ENCODE data around the gene MAP3K3.

MAP3K3 gene

DNA sequence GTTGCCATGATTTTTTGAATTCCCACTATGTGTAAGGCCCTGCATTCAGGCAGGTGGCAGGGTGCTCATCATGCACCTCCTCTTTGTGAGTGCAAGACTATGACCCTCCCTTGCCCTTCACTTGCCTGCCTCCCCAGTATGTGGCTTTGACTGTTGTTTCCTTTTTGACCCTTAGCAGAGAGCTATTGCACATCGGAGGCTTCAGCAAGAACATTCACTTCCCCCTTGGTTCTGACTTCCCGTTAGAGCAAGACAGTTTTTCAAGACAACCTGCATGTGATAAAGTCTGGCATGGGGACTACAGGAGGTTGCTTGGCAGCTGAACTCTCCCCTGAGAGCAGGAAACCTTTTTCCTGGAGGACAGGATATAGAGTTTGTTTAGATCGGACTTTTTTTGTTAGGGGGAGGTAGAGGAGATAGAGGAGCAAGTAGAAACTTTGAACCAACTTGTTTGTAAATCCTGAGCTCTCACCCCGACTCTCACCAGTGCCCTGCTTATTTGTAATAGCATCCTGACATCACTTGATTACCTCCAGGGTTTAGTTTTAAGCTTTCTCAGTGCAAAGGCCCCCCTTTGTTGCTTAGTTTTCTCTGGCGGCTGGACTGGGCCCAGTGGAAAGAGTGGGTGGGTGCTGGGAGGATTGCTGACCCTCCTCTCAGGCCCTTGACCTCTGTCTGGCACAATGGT is 43.5 kb downstream of the MAP3K3 start:
- Histone ChIP-seq H3K9ac (ENCODE audit: low read depth, low read length, poor library complexity, severe bottlenecking) (no peak overlapping the region), H3K27me3 (ENCODE audit: insufficient read depth, low read length, poor library complexity, severe bottlenecking) (no peaks in the 10 kb centered on the region), H3K36me3 (ENCODE audit: insufficient read depth, low read length) (peaks cover 48% of the 10 kb centered on the region; the same call in 1 of the 2 replicates), H3K9me2 (replicated peaks; ENCODE audit: low read depth, low read length) (no peaks in the 10 kb centered on the region), H2AFZ (ENCODE audit: low read length) (no peak overlapping the region), H3K4me1 (ENCODE audit: insufficient read depth, low read length, poor library complexity, severe bottlenecking) (no peaks in the 10 kb centered on the region), H4K20me1 (ENCODE audit: insufficient read depth, low read length, poor library complexity, severe bottlenecking) (no peaks in the 10 kb centered on the region), H3K9me3 (ENCODE audit: insufficient read depth, low read depth, low read length) (no peaks in the 10 kb centered on the region), H3K79me2 (ENCODE audit: insufficient read depth, low read length) (no peaks in the 10 kb centered on the region), H3K4me3 (ENCODE audit: low read length, poor library complexity, severe bottlenecking) (no peak overlapping the region), H3F3A (ENCODE audit: low read depth) (no peaks in the 10 kb centered on the region), H3K4me2 (ENCODE audit: low read depth, low read length, poor library complexity, severe bottlenecking) (no peak overlapping the region)
- TF ChIP-seq EZH2phosphoT487 (IDR thresholded peaks at IDR 0.05; ENCODE audit: borderline replicate concordance): no peak
- TF ChIP-seq, protein P1, sequence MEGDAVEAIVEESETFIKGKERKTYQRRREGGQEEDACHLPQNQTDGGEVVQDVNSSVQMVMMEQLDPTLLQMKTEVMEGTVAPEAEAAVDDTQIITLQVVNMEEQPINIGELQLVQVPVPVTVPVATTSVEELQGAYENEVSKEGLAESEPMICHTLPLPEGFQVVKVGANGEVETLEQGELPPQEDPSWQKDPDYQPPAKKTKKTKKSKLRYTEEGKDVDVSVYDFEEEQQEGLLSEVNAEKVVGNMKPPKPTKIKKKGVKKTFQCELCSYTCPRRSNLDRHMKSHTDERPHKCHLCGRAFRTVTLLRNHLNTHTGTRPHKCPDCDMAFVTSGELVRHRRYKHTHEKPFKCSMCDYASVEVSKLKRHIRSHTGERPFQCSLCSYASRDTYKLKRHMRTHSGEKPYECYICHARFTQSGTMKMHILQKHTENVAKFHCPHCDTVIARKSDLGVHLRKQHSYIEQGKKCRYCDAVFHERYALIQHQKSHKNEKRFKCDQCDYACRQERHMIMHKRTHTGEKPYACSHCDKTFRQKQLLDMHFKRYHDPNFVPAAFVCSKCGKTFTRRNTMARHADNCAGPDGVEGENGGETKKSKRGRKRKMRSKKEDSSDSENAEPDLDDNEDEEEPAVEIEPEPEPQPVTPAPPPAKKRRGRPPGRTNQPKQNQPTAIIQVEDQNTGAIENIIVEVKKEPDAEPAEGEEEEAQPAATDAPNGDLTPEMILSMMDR (conservative IDR thresholded peaks at IDR 0.05; ENCODE audit: low read length): no peak

DNA sequence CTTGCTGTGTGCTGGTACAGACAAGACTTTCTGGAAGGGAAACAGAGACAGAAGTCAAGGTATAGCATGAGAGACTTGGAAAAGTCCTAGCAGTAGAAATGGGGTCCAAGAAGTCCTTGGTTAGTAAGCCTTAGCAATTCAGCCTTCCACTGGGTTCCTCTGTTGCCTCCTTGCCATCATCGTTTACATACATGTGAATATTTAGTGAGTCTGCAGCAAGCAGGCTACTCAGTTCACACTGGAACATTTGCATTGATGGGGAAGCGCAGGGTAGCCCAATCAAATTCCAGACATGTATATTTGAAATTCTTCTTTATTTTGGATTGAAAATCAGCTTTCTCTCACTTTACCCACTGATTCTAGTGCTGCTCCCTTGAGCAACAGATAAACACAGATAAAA is 50.6 kb downstream of the MAP3K3 start:
- Histone ChIP-seq H3K9ac (ENCODE audit: low read depth, low read length, poor library complexity, severe bottlenecking) (no peak overlapping the region), H3K9me2 (replicated peaks; ENCODE audit: low read depth, low read length) (no peaks in the 10 kb centered on the region), H3K9me3 (ENCODE audit: insufficient read depth, low read depth, low read length) (no peaks in the 10 kb centered on the region)

GRCh38 chr17:63675231-63675606 is 53.0 kb downstream of the MAP3K3 start:
- Histone ChIP-seq H3K79me2 (ENCODE audit: insufficient read depth, low read length) (no peaks in the 10 kb centered on the region), H3K4me3 (ENCODE audit: low read length, poor library complexity, severe bottlenecking) (no peak overlapping the region), H3K9ac (ENCODE audit: low read depth, low read length, poor library complexity, severe bottlenecking) (no peak overlapping the region), H3K27me3 (ENCODE audit: insufficient read depth, low read length, poor library complexity, severe bottlenecking) (no peaks in the 10 kb centered on the region), H3K4me2 (ENCODE audit: low read depth, low read length, poor library complexity, severe bottlenecking) (no peak overlapping the region), H2AFZ (ENCODE audit: low read length) (no peak overlapping the region), H3K4me1 (ENCODE audit: insufficient read depth, low read length, poor library complexity, severe bottlenecking) (no peaks in the 10 kb centered on the region), H3F3A (ENCODE audit: low read depth) (no peaks in the 10 kb centered on the region), H4K20me1 (ENCODE audit: insufficient read depth, low read length, poor library complexity, severe bottlenecking) (no peaks in the 10 kb centered on the region), H3K9me3 (ENCODE audit: insufficient read depth, low read depth, low read length) (no peaks in the 10 kb centered on the region), H3K9me2 (replicated peaks; ENCODE audit: low read depth, low read length) (no peaks in the 10 kb centered on the region), H3K36me3 (ENCODE audit: insufficient read depth, low read length) (peaks cover 32% of the 10 kb centered on the region; the same call in 1 of the 2 replicates)
- TF ChIP-seq, protein P1 (conservative IDR thresholded peaks at IDR 0.05; ENCODE audit: low read length): no peak
- no peak for TF ChIP-seq EZH2phosphoT487 (IDR thresholded peaks at IDR 0.05; ENCODE audit: borderline replicate concordance)

More for the DNA sequence above, 50.6 kb downstream of the MAP3K3 start:
- H3K4me1 ChIP-seq (ENCODE audit: insufficient read depth, low read length, poor library complexity, severe bottlenecking): no peaks in the 10 kb centered on the region
- no peak overlapping the region for H2AFZ ChIP-seq (ENCODE audit: low read length)
- TF ChIP-seq EZH2phosphoT487 (IDR thresholded peaks at IDR 0.05; ENCODE audit: borderline replicate concordance): no peak
- TF ChIP-seq, protein P1 (conservative IDR thresholded peaks at IDR 0.05; ENCODE audit: low read length): no peak
- no peaks in the 10 kb centered on the region for H3F3A ChIP-seq (ENCODE audit: low read depth)
- H3K4me3 ChIP-seq (ENCODE audit: low read length, poor library complexity, severe bottlenecking): no peak overlapping the region
- H3K79me2 ChIP-seq (ENCODE audit: insufficient read depth, low read length): no peaks in the 10 kb centered on the region
- no peaks in the 10 kb centered on the region for H3K27me3 ChIP-seq (ENCODE audit: insufficient read depth, low read length, poor library complexity, severe bottlenecking)
- H3K36me3 ChIP-seq (ENCODE audit: insufficient read depth, low read length): peaks cover 54% of the 10 kb centered on the region; the same call in 1 of the 2 replicates
- H4K20me1 ChIP-seq (ENCODE audit: insufficient read depth, low read length, poor library complexity, severe bottlenecking): no peaks in the 10 kb centered on the region
- H3K4me2 ChIP-seq (ENCODE audit: low read depth, low read length, poor library complexity, severe bottlenecking): no peak overlapping the region

Measured in Loucy (cell line).